Measurements from ENCODE around the gene CCDC71. TPM values are rescaled to one million over a fixed set of nuclear protein-coding genes. Genes with fewer than 3 reads are reported as not detected.

The CCDC71 gene
- total and polyA plus RNA-seq, 2 experiments from 2014 or later: 1.5 to 39.7 TPM

GRCh38 chr3:49122451-49122850, 43.7 kb downstream of the CCDC71 start:
- no peak overlapping the region for H3K27ac ChIP-seq
- H4K20me1 ChIP-seq (ENCODE audit: insufficient read depth): no peaks in the 10 kb centered on the region
- no peak for DNase-seq
- no peak for TF ChIP-seq EZH2phosphoT487 (IDR thresholded peaks at IDR 0.05; ENCODE audit: insufficient read depth, low read depth)
- no peak for TF ChIP-seq EZH2 (IDR thresholded peaks at IDR 0.05; ENCODE audit: insufficient read depth, poor library complexity, severe bottlenecking)
- H3K27me3 ChIP-seq (replicated peaks; ENCODE audit: insufficient read depth): no peaks in the 10 kb centered on the region
- H3K79me2 ChIP-seq (ENCODE audit: insufficient read depth): peaks cover 43% of the 10 kb centered on the region
- H3F3A ChIP-seq (ENCODE audit: insufficient read depth): peaks cover 34% of the 10 kb centered on the region
- peaks cover 9% of the 10 kb centered on the region; the same call in 1 of the 2 replicates for H3K4me1 ChIP-seq (ENCODE audit: insufficient read depth)
- 77 to 78% methylated on average over 7 of the region's 7 CpGs for WGBS, 2 experiments (ENCODE audit: low coverage in 1 of 2, low lambda C conversion rate in 2 of 2, missing lambda C conversion rate in 2 of 2)
- in situ Hi-C loops (cut with MboI): no loop called here
- no peak overlapping the region for H3K4me2 ChIP-seq (ENCODE audit: unreplicated experiment)
- no peak overlapping the region for H3K9ac ChIP-seq
- no peaks in the 10 kb centered on the region for H3K9me2 ChIP-seq (ENCODE audit: insufficient read depth)
- H3K9me3 ChIP-seq (ENCODE audit: low read depth): no peaks in the 10 kb centered on the region
- H3K4me3 ChIP-seq: no peak overlapping the region
- no peak overlapping the region for H2AFZ ChIP-seq
- peaks cover 14% of the 10 kb centered on the region; the same call in 1 of the 2 replicates for H3K36me3 ChIP-seq (ENCODE audit: low read depth)

DNA sequence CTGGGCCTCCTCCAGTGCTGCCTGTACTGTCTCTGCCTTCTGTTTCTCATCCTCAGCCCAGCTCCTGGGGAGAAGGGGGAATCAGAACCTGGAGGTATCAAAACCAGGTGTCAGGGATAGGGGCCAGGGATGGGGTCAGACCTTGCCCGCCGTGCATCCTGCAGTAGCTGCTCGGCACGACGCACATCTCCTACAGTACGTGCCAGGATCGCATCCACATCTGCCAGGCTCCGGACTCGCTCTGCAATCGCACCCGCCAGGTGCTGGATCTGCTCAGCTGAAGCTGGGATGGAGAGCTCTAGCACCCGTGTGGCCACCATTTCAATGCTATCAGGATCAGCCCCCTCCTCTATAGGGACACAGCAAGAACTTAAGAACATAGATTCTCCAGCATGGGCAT, 44.1 kb downstream of the CCDC71 start:
- no peak for TF ChIP-seq EZH2 (IDR thresholded peaks at IDR 0.05; ENCODE audit: insufficient read depth, poor library complexity, severe bottlenecking)
- TF ChIP-seq EZH2phosphoT487 (IDR thresholded peaks at IDR 0.05; ENCODE audit: insufficient read depth, low read depth): no peak
- H3K27ac ChIP-seq: no peak overlapping the region
- no peak overlapping the region for H2AFZ ChIP-seq
- H3K4me3 ChIP-seq: no peak overlapping the region
- H4K20me1 ChIP-seq (ENCODE audit: insufficient read depth): no peaks in the 10 kb centered on the region
- peaks cover 9% of the 10 kb centered on the region; the same call in 1 of the 2 replicates for H3K4me1 ChIP-seq (ENCODE audit: insufficient read depth)
- no peak overlapping the region for H3K9ac ChIP-seq
- no peak overlapping the region for H3K4me2 ChIP-seq (ENCODE audit: unreplicated experiment)
- 79 to 85% methylated on average over 12 of the region's 12 CpGs for WGBS, 2 experiments (ENCODE audit: low coverage in 1 of 2, low lambda C conversion rate in 2 of 2, missing lambda C conversion rate in 2 of 2)
- in situ Hi-C loops (cut with MboI): no loop called here
- H3F3A ChIP-seq (ENCODE audit: insufficient read depth): peaks cover 34% of the 10 kb centered on the region
- H3K36me3 ChIP-seq (ENCODE audit: low read depth): peaks cover 16% of the 10 kb centered on the region; the same call in 1 of the 2 replicates
- H3K79me2 ChIP-seq (ENCODE audit: insufficient read depth): peaks cover 43% of the 10 kb centered on the region
- H3K9me2 ChIP-seq (ENCODE audit: insufficient read depth): no peaks in the 10 kb centered on the region
- no peak for DNase-seq
- no peaks in the 10 kb centered on the region for H3K9me3 ChIP-seq (ENCODE audit: low read depth)
- no peaks in the 10 kb centered on the region for H3K27me3 ChIP-seq (replicated peaks; ENCODE audit: insufficient read depth)

- no peaks in the 10 kb centered on the region for H4K20me1 ChIP-seq (ENCODE audit: insufficient read depth)
- no peak overlapping the region for H2AFZ ChIP-seq
- peaks cover 34% of the 10 kb centered on the region for H3F3A ChIP-seq (ENCODE audit: insufficient read depth)
- H3K79me2 ChIP-seq (ENCODE audit: insufficient read depth): peaks cover 39% of the 10 kb centered on the region
- H3K27ac ChIP-seq: peak overlapping the region; percentile 73
- H3K27me3 ChIP-seq (replicated peaks; ENCODE audit: insufficient read depth): no peaks in the 10 kb centered on the region
- 67 to 73% methylated on average over 17 of the region's 17 CpGs for WGBS, 2 experiments (ENCODE audit: low coverage in 1 of 2, low lambda C conversion rate in 2 of 2, missing lambda C conversion rate in 2 of 2)
- TF ChIP-seq EZH2 (IDR thresholded peaks at IDR 0.05; ENCODE audit: insufficient read depth, poor library complexity, severe bottlenecking) (no peak), EZH2phosphoT487 (IDR thresholded peaks at IDR 0.05; ENCODE audit: insufficient read depth, low read depth) (no peak)
- peaks cover 18% of the 10 kb centered on the region; the same call in 1 of the 2 replicates for H3K36me3 ChIP-seq (ENCODE audit: low read depth)
- peaks cover 9% of the 10 kb centered on the region; the same call in 1 of the 2 replicates for H3K4me1 ChIP-seq (ENCODE audit: insufficient read depth)
- peak overlapping the region; percentile 84 for H3K4me2 ChIP-seq (ENCODE audit: unreplicated experiment)
- peak; percentile 5 for DNase-seq
- H3K9me3 ChIP-seq (ENCODE audit: low read depth): no peaks in the 10 kb centered on the region
- peak overlapping the region; percentile 86 for H3K9ac ChIP-seq
- in situ Hi-C loops (cut with MboI): no loop called here
- peak overlapping the region; percentile 76 for H3K4me3 ChIP-seq
- no peaks in the 10 kb centered on the region for H3K9me2 ChIP-seq (ENCODE audit: insufficient read depth)
These were observed 44.9 kb downstream of the CCDC71 start for GRCh38 chr3:49121132-49121736.

- peak within 1 kb of the TSS; percentile 73 for H3K27ac ChIP-seq
- peak within 1 kb of the TSS; percentile 14 for H2AFZ ChIP-seq
- H3K4me1 ChIP-seq (ENCODE audit: insufficient read depth): peaks cover 9% of the 10 kb centered on the region; the same call in 1 of the 2 replicates
- no peaks in the 10 kb centered on the region for H3K9me3 ChIP-seq (ENCODE audit: low read depth)
- 1 to 2% methylated on average over 54 to 60 of the region's 70 CpGs for WGBS, 2 experiments (ENCODE audit: low coverage in 1 of 2, low lambda C conversion rate in 2 of 2, missing lambda C conversion rate in 2 of 2)
- H3K4me2 ChIP-seq (ENCODE audit: unreplicated experiment): peak within 1 kb of the TSS; percentile 84
- peaks cover 34% of the 10 kb centered on the region for H3F3A ChIP-seq (ENCODE audit: insufficient read depth)
- H3K36me3 ChIP-seq (ENCODE audit: low read depth): peaks cover 24% of the 10 kb centered on the region; the same call in 1 of the 2 replicates
- peak within 1 kb of the TSS; percentile 86 for H3K9ac ChIP-seq
- in situ Hi-C loops (cut with MboI): no loop called here
- no peaks in the 10 kb centered on the region for H4K20me1 ChIP-seq (ENCODE audit: insufficient read depth)
- no peaks in the 10 kb centered on the region for H3K27me3 ChIP-seq (replicated peaks; ENCODE audit: insufficient read depth)
- H3K4me3 ChIP-seq: peak within 1 kb of the TSS; percentile 76
- H3K9me2 ChIP-seq (ENCODE audit: insufficient read depth): no peaks in the 10 kb centered on the region
- TF ChIP-seq EZH2phosphoT487 (IDR thresholded peaks at IDR 0.05; ENCODE audit: insufficient read depth, low read depth) (no peak), EZH2 (IDR thresholded peaks at IDR 0.05; ENCODE audit: insufficient read depth, poor library complexity, severe bottlenecking) (no peak)
- H3K79me2 ChIP-seq (ENCODE audit: insufficient read depth): peaks cover 36% of the 10 kb centered on the region
- DNase-seq: peak; percentile 95
These were observed 45.5 kb downstream of the CCDC71 start, which contains the start of gene USP19 for GRCh38 chr3:49120438-49121131. TSS of gene USP19 (minus strand) at chr3:49120823. CDS start at chr3:49119145, 1,678 bp downstream.

All from GM23248 (cell line).